Measurements from ENCODE around the gene MZT2A.
"Not testable (repeated sequence)": the region's sequence is repeated elsewhere in the genome, so short reads cannot be mapped to it uniquely, and the experiment has no call there.

- TF ChIP-seq CTCF (IDR thresholded peaks at IDR 0.05); POLR2AphosphoS5 (IDR thresholded peaks at IDR 0.05; ENCODE audit: low read depth, low read length); TCF7L2 (IDR thresholded peaks at IDR 0.05; ENCODE audit: low read depth, low read length): not testable (repeated sequence)
Observed at GRCh38 chr2:131477227-131477626, 15.0 kb downstream of the MZT2A start.

Measured in Panc1 (cell line).